Stomach (tissue), 4 donors: ENCODE measurements around the gene NT5C1A.

Experiments used
- EP300 ChIP-seq: sonication (generic); formaldehyde crosslinking; IDR thresholded peaks from one replicate; pipeline ENCODE4 v1.6.1; 2017; ENCODE audit warnings: antibody characterized with exemption
- POLR2A ChIP-seq, 4 donors: fragments of 450-650 bp; IDR thresholded peaks; one replicate each; pipeline ENCODE4 v1.6.1; 2016; ENCODE audit warnings: antibody characterized with exemption in 4 of 4, control low read depth in 2 of 4, mild to moderate bottlenecking in 1 of 4, moderate library complexity in 1 of 4
- POLR2AphosphoS5 ChIP-seq, 3 donors: sonication (generic); formaldehyde crosslinking; IDR thresholded peaks; one replicate each; pipeline ENCODE4 v1.6.1; 2016; ENCODE audit warnings: antibody characterized with exemption in 3 of 3
- TF ChIP-seq, protein P1 (sequence below), 7 experiments: fragments of 450-650 bp in 4 of 7; fragments of 200-600 bp in 3 of 7; sonication (generic) in 3 of 7; IDR thresholded peaks; one replicate each; pipeline ENCODE4 v1.5.1; 2016 to 2019; ENCODE audit warnings: antibody characterized with exemption in 7 of 7, control low read depth in 2 of 7, mild to moderate bottlenecking in 1 of 7

DNA sequence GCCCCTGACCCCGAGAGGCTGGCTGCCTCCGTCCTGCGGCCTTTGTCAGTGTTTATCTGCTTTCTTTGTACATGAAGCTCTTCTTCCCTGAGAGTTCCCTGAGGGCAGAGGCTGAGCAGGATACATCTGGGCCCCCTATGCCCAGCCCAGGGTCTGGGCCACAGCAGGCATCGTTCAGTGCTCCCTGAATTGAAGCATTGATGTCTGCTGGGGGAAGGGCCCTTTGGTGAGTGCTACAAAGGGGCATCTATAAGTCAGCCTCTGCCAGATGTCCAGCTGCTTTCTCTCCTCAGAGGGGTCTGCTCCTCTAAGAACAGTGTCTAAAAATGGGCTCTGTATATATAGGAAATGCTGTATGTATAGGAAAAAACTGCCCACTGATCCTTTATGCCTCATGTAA is 34.5 kb downstream of the NT5C1A start:
- TF ChIP-seq, protein P1, sequence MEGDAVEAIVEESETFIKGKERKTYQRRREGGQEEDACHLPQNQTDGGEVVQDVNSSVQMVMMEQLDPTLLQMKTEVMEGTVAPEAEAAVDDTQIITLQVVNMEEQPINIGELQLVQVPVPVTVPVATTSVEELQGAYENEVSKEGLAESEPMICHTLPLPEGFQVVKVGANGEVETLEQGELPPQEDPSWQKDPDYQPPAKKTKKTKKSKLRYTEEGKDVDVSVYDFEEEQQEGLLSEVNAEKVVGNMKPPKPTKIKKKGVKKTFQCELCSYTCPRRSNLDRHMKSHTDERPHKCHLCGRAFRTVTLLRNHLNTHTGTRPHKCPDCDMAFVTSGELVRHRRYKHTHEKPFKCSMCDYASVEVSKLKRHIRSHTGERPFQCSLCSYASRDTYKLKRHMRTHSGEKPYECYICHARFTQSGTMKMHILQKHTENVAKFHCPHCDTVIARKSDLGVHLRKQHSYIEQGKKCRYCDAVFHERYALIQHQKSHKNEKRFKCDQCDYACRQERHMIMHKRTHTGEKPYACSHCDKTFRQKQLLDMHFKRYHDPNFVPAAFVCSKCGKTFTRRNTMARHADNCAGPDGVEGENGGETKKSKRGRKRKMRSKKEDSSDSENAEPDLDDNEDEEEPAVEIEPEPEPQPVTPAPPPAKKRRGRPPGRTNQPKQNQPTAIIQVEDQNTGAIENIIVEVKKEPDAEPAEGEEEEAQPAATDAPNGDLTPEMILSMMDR (IDR thresholded peaks at IDR 0.05), result no peak
- no peak for TF ChIP-seq EP300
- TF ChIP-seq POLR2A (IDR thresholded peaks at IDR 0.05), result no peak
- no peak for TF ChIP-seq POLR2AphosphoS5 (IDR thresholded peaks at IDR 0.05)
